Hepatocyte (in vitro differentiated cells): ENCODE results near the gene OR52E1.

Experiments
- EZH2 ChIP-seq: fragments of 200-600 bp; sonication (generic); IDR thresholded peaks from 2 replicates; pipeline ENCODE4 v1.6.1; 2016; ENCODE audit warnings: antibody characterized with exemption, mild to moderate bottlenecking, borderline replicate concordance
- TF ChIP-seq, protein P1 (sequence below): fragments of 200-600 bp; sonication (generic); IDR thresholded peaks from 2 replicates; pipeline ENCODE4 v1.5.1; 2016; ENCODE audit warnings: antibody characterized with exemption, mild to moderate bottlenecking; ENCODE audit not compliant: poor library complexity

- TF ChIP-seq, protein P1, sequence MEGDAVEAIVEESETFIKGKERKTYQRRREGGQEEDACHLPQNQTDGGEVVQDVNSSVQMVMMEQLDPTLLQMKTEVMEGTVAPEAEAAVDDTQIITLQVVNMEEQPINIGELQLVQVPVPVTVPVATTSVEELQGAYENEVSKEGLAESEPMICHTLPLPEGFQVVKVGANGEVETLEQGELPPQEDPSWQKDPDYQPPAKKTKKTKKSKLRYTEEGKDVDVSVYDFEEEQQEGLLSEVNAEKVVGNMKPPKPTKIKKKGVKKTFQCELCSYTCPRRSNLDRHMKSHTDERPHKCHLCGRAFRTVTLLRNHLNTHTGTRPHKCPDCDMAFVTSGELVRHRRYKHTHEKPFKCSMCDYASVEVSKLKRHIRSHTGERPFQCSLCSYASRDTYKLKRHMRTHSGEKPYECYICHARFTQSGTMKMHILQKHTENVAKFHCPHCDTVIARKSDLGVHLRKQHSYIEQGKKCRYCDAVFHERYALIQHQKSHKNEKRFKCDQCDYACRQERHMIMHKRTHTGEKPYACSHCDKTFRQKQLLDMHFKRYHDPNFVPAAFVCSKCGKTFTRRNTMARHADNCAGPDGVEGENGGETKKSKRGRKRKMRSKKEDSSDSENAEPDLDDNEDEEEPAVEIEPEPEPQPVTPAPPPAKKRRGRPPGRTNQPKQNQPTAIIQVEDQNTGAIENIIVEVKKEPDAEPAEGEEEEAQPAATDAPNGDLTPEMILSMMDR = no peak
- TF ChIP-seq EZH2 = no peak
Observed at GRCh38 chr11:5043380-5043779, 26.0 kb upstream of the OR52E1 start.
